LoVo (cell line): Measurements from ENCODE around the gene FCN2.

ENCODE experiments used
- DNase-seq: peaks from one replicate; pipeline ENCODE4 v3.0.0-alpha.2; 2016; ENCODE audit warnings: low spot score

The FCN2 gene

GRCh38 chr9:134869554-134870300, 10.9 kb upstream of the FCN2 start:
- DNase-seq: no peak

GRCh38 chr9:134870301-134870694, 10.3 kb upstream of the FCN2 start:
- no peak for DNase-seq

GRCh38 chr9:134870746-134871662, 9.6 kb upstream of the FCN2 start:
- DNase-seq: no peak

- DNase-seq: no peak
Measured at GRCh38 chr9:134871697-134872340, 8.8 kb upstream of the FCN2 start.

- no peak for DNase-seq
Measured at GRCh38 chr9:134872482-134873231, 8.0 kb upstream of the FCN2 start.

- no peak for DNase-seq
Measured at GRCh38 chr9:134875371-134875770, 5.2 kb upstream of the FCN2 start.

GRCh38 chr9:134877541-134877940, 3.1 kb upstream of the FCN2 start:
- no peak for DNase-seq

- DNase-seq: no peak
Measured at GRCh38 chr9:134879664-134880483, 736 bp upstream of the FCN2 start.

GRCh38 chr9:134881313-134881670, 682 bp downstream of the FCN2 start:
- DNase-seq: no peak

- no peak for DNase-seq
Measured at GRCh38 chr9:134882204-134882785, 1.7 kb downstream of the FCN2 start.

- no peak for DNase-seq
Measured at GRCh38 chr9:134883040-134883782, 2.6 kb downstream of the FCN2 start.

GRCh38 chr9:134884492-134884891, 3.9 kb downstream of the FCN2 start:
- no peak for DNase-seq

- no peak for DNase-seq
Measured at GRCh38 chr9:134885001-134885678, 4.5 kb downstream of the FCN2 start.

GRCh38 chr9:134885679-134886412, 5.2 kb downstream of the FCN2 start:
- DNase-seq: no peak

- no peak for DNase-seq
Measured at GRCh38 chr9:134886413-134886913, 5.9 kb downstream of the FCN2 start.

GRCh38 chr9:134887219-134887618, 6.6 kb downstream of the FCN2 start:
- DNase-seq: no peak

GRCh38 chr9:134887686-134888602, 7.3 kb downstream of the FCN2 start:
- no peak for DNase-seq
